Activated CD4-positive, CD25-positive, alpha-beta regulatory T cell treated with anti-CD3 and anti-CD28 coated beads, Interleukin-2, amount 50 U/mL, for 16 hours (primary cell): ENCODE data around the gene SLC1A1.
"Not testable (repeated sequence)": the region's sequence is repeated elsewhere in the genome, so short reads cannot be mapped to it uniquely, and the experiment has no call there.

Source experiments
- DNase-seq: peaks from one replicate; pipeline ENCODE4 v3.0.0-alpha.2; 2020; ENCODE audit warnings: low read depth, low spot score

The SLC1A1 gene

DNA sequence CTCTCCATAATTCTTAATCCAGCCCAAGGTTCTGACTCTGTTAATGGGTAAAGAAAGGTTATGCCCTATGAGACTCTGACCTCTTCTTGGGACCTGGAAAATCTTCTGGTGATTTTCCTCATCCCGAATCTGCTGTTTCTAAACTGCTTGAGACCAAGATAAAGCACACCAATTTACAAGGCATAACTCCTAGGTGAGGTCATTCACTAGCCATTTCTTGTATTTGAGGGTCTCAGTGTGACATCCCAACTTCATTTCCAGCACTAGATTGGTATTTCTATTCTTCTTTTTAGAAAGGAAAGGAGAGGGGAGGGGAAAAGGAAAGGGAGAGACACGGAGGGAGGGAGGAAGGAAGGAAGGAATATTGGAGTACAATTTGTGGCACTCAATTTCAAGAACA is 51.6 kb downstream of the SLC1A1 start:
- DNase-seq: no peak

GRCh38 chr9:4544714-4545113 is 54.4 kb downstream of the SLC1A1 start:
- DNase-seq: not testable (repeated sequence)

- no peak for DNase-seq
Observed at GRCh38 chr9:4547016-4547415, 56.7 kb downstream of the SLC1A1 start.

GRCh38 chr9:4548811-4549725 is 58.8 kb downstream of the SLC1A1 start:
- no peak for DNase-seq

- no peak for DNase-seq
Observed at GRCh38 chr9:4549751-4550295, 59.6 kb downstream of the SLC1A1 start.

- no peak for DNase-seq
Observed at GRCh38 chr9:4550777-4551484, 60.7 kb downstream of the SLC1A1 start.

GRCh38 chr9:4553951-4554381 is 63.7 kb downstream of the SLC1A1 start:
- DNase-seq: no peak

DNA sequence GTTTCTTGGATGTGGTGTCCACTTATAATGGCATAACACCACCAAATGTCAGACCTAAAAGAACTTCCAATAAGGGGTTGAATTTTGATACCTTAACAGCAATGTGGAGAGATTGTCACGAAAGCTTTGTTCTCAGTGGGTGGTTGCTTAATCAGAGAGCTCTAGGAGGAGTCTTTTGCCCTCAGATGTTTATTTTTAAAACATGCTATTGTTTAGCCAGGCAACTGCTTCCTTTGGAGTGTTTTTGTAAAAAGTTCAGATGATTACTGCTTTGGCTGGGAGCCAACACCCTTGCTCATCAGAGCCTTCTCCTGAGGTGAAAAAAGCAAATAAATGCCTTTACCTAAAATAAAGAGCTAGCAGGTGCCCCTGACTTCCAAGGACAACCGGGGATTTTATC is 65.0 kb downstream of the SLC1A1 start:
- no peak for DNase-seq

GRCh38 chr9:4558371-4558998 is 68.2 kb downstream of the SLC1A1 start:
- DNase-seq: no peak

DNA sequence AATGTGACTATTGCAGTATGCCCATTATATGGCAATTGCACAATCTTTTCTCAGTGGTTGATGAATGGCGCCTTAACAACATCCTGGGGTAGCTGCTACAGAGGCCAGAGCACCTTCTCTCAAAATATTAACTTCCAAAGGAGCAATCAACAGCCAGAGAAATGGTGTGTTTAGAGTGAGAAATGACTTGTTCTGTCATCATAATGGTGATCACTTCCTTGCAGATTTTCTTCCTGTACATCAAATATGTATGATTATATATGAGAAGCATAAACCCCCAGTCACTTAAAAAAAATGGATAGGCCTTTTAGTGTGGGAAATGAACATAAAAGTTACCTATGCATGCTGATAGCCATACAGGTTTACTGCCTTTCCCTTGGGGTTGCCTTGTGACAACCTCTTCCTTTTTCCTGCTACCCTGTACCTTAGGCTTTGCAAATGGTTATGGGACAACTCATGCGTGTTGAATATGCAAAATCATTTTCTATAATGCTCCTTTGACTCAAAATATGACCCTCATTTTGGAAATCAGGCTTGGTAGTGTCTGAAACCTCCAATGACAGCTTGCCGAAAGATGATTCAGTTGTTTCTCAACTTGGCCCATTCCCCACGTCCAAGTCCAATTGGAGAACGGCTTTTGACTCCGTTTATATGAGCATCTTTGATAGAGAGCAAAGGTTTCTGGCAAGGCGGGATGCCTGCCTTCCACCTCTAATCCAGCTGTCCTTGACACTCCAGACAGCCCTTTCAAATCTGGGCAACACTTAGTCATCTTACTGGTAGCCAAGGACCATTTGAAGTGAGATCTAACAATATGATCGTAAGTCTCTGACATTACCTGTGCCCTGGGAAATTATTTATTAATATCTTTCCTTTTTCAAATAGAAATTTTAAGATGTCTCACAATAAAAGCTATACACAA is 69.3 kb downstream of the SLC1A1 start:
- no peak for DNase-seq

GRCh38 chr9:4563105-4563504 is 72.8 kb downstream of the SLC1A1 start:
- no peak for DNase-seq

GRCh38 chr9:4566806-4567205 is 76.5 kb downstream of the SLC1A1 start:
- DNase-seq: no peak

- DNase-seq: no peak
Observed at GRCh38 chr9:4567601-4568000, 77.3 kb downstream of the SLC1A1 start.

DNA sequence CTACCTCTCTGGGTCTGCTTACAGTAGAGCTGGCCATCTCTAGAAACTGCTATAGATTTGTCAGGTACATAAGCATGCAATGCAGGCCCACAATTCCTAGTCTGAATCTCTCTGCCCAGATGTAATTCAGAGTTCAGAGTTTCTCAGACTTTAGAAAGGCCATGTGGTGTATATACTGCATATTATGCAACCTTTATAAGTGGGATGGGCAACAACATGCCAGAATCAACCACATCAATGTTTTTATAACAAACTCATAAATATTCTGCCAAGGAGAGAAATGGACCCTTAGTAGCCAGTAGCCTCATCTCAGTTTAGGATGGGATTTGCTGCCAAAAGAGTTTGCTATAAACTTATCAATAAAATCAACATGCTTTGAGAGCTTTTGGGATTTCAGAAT is 78.8 kb downstream of the SLC1A1 start:
- DNase-seq: no peak

GRCh38 chr9:4572184-4572826 is 82.0 kb downstream of the SLC1A1 start:
- no peak for DNase-seq

DNA sequence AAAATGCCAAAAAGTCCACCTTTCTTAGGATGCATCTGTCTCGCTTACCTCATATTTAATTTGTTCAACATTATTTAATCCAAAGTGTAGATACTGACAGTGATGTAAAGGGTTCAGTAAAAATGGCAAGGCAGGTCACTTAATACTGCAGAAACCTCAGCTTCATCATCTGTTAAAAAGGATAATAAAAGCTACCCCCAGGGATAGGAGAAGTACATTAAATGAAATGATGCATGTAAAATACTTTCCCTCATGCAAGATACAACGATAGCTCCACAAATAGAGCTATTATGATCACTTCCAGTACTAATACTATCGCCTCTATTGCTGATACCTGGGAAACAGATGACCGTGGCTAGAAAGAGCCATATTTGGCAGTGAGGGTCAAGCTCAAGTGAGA is 82.9 kb downstream of the SLC1A1 start:
- no peak for DNase-seq

- no peak for DNase-seq
Observed at GRCh38 chr9:4573634-4574389, 83.5 kb downstream of the SLC1A1 start.

DNA sequence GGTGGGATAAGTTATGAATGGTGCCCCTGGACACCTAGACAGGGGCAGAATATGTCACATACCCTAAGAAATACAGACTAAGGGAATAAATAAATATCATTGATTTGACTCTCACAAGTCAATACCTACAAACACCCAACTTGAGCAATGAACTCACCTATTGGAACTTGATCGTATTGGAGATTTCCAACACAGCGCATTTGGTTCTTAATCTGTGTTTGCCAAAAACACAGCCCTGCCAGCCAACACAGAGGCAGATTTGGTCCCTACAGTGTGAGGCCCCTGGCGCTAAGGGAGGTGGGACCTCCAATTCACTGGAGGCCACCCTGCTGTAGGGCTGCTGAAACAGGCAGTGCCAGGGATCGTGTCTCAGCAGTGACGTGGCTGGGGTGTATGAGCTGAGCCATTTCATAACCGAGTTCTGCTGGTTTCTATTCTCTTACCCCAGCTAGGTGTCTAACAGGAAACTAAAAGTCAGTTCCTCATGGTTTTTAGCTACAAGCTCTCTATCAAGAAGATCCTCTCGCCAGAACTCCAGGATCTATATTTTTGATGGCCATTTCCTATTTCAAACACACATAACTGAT is 84.5 kb downstream of the SLC1A1 start:
- DNase-seq: no peak

- no peak for DNase-seq
Observed at GRCh38 chr9:4575997-4576396, 85.7 kb downstream of the SLC1A1 start.
